CD4-positive, alpha-beta memory T cell (primary cell): Measurements from ENCODE around the gene PXDN. TPM values are rescaled to one million over a fixed set of nuclear protein-coding genes. Genes with fewer than 3 reads are reported as not detected.

Experiments
- CTCF ChIA-PET: fragments of 350-600 bp; sonication (Branson Sonifier 250); formaldehyde crosslinking; loops from one replicate; lab custom pipeline; 2021; ENCODE audit warnings: inconsistent platforms; ENCODE audit not compliant: partially characterized antibody; lab: Charles Lee
- POLR2A ChIA-PET: fragments of 350-600 bp; sonication (Branson Sonifier 250); formaldehyde crosslinking; loops from one replicate; lab custom pipeline; 2021; ENCODE audit not compliant: partially characterized antibody; lab: Charles Lee
- DNase-seq, 5 donors: peaks; one replicate each; pipeline versions ENCODE4 v3.0.0 to v3.0.0-alpha.2; 2020 to 2022; ENCODE audit warnings: mixed read lengths in 1 of 5
- H3K27ac ChIP-seq: one replicate; pipeline ENCODE4 v1.7.0; 2013; ENCODE audit warnings: low read depth, low read length
- H3K27me3 ChIP-seq: 2 replicates; pipeline ENCODE4 v1.7.0; 2013; ENCODE audit warnings: mild to moderate bottlenecking, low read length, moderate library complexity; ENCODE audit not compliant: insufficient read depth
- H3K36me3 ChIP-seq: 2 replicates; pipeline ENCODE4 v1.7.0; 2013; ENCODE audit warnings: mild to moderate bottlenecking, low read length, moderate library complexity; ENCODE audit not compliant: insufficient read depth
- H3K4me1 ChIP-seq: 2 replicates; pipeline ENCODE4 v1.7.0; 2013; ENCODE audit warnings: mild to moderate bottlenecking, low read length, moderate library complexity; ENCODE audit not compliant: insufficient read depth
- H3K4me3 ChIP-seq, 2 donors: one replicate each; pipeline ENCODE4 v1.7.0; 2013; ENCODE audit warnings: low read length in 2 of 2, mild to moderate bottlenecking in 1 of 2
- H3K9me3 ChIP-seq, 2 donors: one replicate each; pipeline ENCODE4 v1.7.0; 2013; ENCODE audit warnings: low read length in 2 of 2, control low read depth in 1 of 2; ENCODE audit not compliant: control insufficient read depth in 1 of 2
- H3K27ac Mint-ChIP-seq, 7 donors: one replicate each; pipeline ENCODE4 v1.8.0; 2020 to 2021; ENCODE audit warnings: mixed read lengths in 7 of 7, mild to moderate bottlenecking in 6 of 7, inconsistent platforms in 3 of 7, moderate library complexity in 3 of 7
- H3K27me3 Mint-ChIP-seq, 2 donors: one replicate each; pipeline ENCODE4 v1.8.0; 2020 to 2021; ENCODE audit warnings: mixed read lengths in 2 of 2
- H3K36me3 Mint-ChIP-seq, 2 donors: one replicate each; pipeline ENCODE4 v1.8.0; 2020 to 2021; ENCODE audit warnings: mixed read lengths in 2 of 2, inconsistent platforms in 1 of 2, mild to moderate bottlenecking in 1 of 2
- H3K4me1 Mint-ChIP-seq, 4 donors: one replicate each; pipeline ENCODE4 v1.8.0; 2020 to 2021; ENCODE audit warnings: mixed read lengths in 4 of 4, mild to moderate bottlenecking in 1 of 4
- H3K4me3 Mint-ChIP-seq, 8 donors: one replicate each; pipeline ENCODE4 v1.8.0; 2020 to 2021; ENCODE audit warnings: mixed read lengths in 8 of 8, mild to moderate bottlenecking in 7 of 8, moderate library complexity in 6 of 8, inconsistent platforms in 3 of 8
- H3K9me3 Mint-ChIP-seq, 8 donors: one replicate each; pipeline ENCODE4 v1.8.0; 2020 to 2021; ENCODE audit warnings: mixed read lengths in 8 of 8, mild to moderate bottlenecking in 5 of 8, inconsistent platforms in 3 of 8, moderate library complexity in 1 of 8
- intact Hi-C: fragments of 100-400 bp; cut with micrococcal nuclease; formaldehyde crosslinking; loops from one replicate; pipeline ENCODE4 v1.15.1; 2023
- polyA plus RNA-seq, 2 donors: library from polyadenylated mRNA; unstranded; fragments of 300-500 nt; fragmentation: Illumina TruSeq; gene quantifications; one replicate each; pipeline ENCODE4 v1.2.3, GENCODE V29; 2021
- total RNA-seq, 2 experiments: library from RNA; stranded (reverse); gene quantifications; one replicate each; pipeline ENCODE4 v1.2.3, GENCODE V29; 2021

PXDN gene
- total and polyA plus RNA-seq, 4 experiments from 2014 or later = 0.79 TPM; not detected in 3

DNA sequence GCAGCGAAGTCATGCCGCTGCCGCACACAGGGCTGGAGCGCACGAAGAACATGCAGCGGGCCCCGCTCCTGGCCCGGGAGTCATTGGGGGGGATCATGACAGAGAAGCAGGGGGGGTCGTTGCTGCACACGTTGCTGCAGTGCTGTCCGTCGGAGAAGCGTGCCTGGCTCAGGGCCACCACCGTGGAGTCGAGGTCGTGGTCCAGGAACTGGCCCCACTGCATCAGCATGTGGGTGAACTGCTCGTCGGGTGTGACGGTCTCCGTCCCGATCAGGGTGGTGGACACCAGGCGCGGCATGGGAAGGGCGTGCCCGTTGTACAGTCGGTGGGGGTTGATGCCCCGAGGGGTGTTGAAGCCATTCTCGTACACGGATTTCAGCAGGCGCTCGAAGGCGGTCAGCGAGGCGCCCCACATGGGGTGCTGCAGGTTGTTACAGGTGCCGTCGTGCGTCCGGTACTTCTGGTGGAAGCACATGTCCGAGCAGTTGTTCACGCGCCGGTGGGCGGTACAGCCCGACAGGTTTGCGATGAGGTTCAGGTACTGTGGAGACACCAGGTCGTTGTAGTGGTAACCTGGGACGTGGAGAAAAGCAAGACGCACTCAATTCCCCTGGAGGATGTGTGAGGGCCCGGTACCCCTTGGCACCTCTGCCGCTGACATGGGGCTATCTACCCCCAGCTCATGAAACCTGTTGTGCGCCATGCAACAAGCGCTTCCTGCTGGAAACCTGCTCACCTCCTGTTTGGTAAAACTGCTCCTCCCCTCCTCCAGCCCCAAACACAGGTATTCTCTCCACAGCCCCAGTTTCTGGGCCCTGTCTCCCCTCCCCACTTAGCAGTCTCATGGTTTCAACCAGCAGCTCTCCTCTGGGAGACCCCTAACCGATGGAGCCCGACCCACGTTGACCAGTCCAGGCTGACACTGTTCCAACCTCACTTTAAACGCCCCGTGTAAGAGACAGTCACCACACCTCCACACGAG lies 94.9 kb downstream of the PXDN start:
- no peak overlapping the region for H3K27ac ChIP-seq
- H3K27me3 ChIP-seq = no peaks in the 10 kb centered on the region
- intact Hi-C loops = no loop called here
- Mint-ChIP-seq H3K36me3 (no peaks in the 10 kb centered on the region), H3K9me3 (peaks cover 0 to 4% (median 0%) of the 10 kb centered on the region in 8 donors), H3K27ac (no peak overlapping the region), H3K4me1 (peaks cover 0 to 1% (median 0%) of the 10 kb centered on the region in 4 donors), H3K4me3 (no peak overlapping the region), H3K27me3 (no peaks in the 10 kb centered on the region)
- CTCF ChIA-PET = no interaction called here
- H3K36me3 ChIP-seq = no peaks in the 10 kb centered on the region
- DNase-seq = no peak
- no peak overlapping the region for H3K4me3 ChIP-seq
- H3K9me3 ChIP-seq = no peaks in the 10 kb centered on the region
- H3K4me1 ChIP-seq = no peaks in the 10 kb centered on the region
- POLR2A ChIA-PET = no interaction called here

DNA sequence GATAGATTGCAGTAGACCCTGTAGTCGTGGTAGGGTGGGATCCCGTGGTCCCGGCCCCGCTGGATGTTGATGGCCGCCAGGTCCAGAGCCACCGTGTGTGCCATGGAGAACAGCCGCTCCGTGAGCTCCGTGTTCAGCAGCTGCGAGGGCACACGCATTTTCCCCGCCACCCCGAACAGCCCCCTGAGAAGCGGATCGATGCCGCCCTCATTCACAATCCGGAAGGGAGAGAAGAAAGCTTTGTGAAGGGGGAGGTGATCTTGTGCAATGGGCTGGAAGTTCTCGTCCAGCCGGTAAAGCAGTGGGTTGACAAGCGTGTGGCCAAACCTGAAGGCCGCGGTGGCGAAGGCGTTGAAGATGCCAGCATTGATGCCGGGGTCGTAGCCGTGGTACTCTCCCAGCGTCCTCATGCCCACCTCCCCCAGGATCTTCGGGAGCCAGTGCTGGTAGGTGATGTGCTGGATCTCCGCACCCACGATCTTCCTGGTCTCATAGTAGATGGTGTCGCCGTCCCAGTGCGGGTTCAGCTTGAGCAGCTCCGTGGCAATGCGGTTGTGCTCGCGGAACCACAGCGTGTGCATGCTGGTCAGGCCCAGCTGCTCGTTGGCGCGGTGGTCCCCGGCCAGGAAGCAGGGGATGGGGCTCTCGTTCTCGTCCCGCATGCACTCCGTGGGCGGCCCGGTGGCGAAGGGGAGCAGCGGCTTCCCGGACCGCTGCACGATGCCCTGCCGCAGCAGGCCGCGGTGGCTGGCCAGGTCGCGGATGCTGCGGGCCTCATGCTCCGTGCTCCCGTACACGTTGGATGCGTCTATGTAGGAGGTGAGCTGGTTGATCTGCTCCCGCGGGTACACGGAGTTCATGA lies 95.8 kb downstream of the PXDN start:
- no peak overlapping the region for H3K27ac Mint-ChIP-seq
- Histone ChIP-seq H3K27ac (no peak overlapping the region), H3K36me3 (no peaks in the 10 kb centered on the region), H3K9me3 (no peaks in the 10 kb centered on the region), H3K4me1 (no peaks in the 10 kb centered on the region), H3K27me3 (no peaks in the 10 kb centered on the region), H3K4me3 (no peak overlapping the region)
- peaks cover 0 to 4% (median 0%) of the 10 kb centered on the region in 8 donors for H3K9me3 Mint-ChIP-seq
- no peak for DNase-seq
- H3K27me3 Mint-ChIP-seq = no peaks in the 10 kb centered on the region
- intact Hi-C loops = no loop called here
- H3K4me1 Mint-ChIP-seq = peaks cover 0 to 1% (median 0%) of the 10 kb centered on the region in 4 donors
- H3K36me3 Mint-ChIP-seq = no peaks in the 10 kb centered on the region
- ChIA-PET POLR2A (no interaction called here), CTCF (no interaction called here)
- H3K4me3 Mint-ChIP-seq = no peak overlapping the region

- no peak for DNase-seq
- ChIA-PET POLR2A (no interaction called here), CTCF (no interaction called here)
- Histone ChIP-seq H3K27ac (no peak overlapping the region), H3K4me1 (no peaks in the 10 kb centered on the region), H3K9me3 (no peaks in the 10 kb centered on the region), H3K36me3 (no peaks in the 10 kb centered on the region), H3K27me3 (no peaks in the 10 kb centered on the region), H3K4me3 (no peak overlapping the region)
- no peak overlapping the region for H3K27ac Mint-ChIP-seq
- intact Hi-C loops = no loop called here
- no peaks in the 10 kb centered on the region for H3K27me3 Mint-ChIP-seq
- peaks cover 0 to 5% (median 0%) of the 10 kb centered on the region in 8 donors for H3K9me3 Mint-ChIP-seq
- H3K36me3 Mint-ChIP-seq = no peaks in the 10 kb centered on the region
- peaks cover 0 to 1% (median 0%) of the 10 kb centered on the region in 4 donors for H3K4me1 Mint-ChIP-seq
- H3K4me3 Mint-ChIP-seq = no peak overlapping the region
Measured at GRCh38 chr2:1647417-1648240, 96.7 kb downstream of the PXDN start.

- H3K4me1 ChIP-seq = no peaks in the 10 kb centered on the region
- Mint-ChIP-seq H3K9me3 (peaks cover 0 to 5% (median 0%) of the 10 kb centered on the region in 8 donors), H3K27ac (no peak overlapping the region), H3K27me3 (no peaks in the 10 kb centered on the region), H3K4me3 (no peak overlapping the region), H3K36me3 (no peaks in the 10 kb centered on the region), H3K4me1 (peaks cover 0 to 1% (median 0%) of the 10 kb centered on the region in 4 donors)
- intact Hi-C loops = no loop called here
- H3K27me3 ChIP-seq = no peaks in the 10 kb centered on the region
- no peak for DNase-seq
- no peak overlapping the region for H3K27ac ChIP-seq
- no peaks in the 10 kb centered on the region for H3K36me3 ChIP-seq
- ChIA-PET POLR2A (no interaction called here), CTCF (no interaction called here)
- H3K9me3 ChIP-seq = no peaks in the 10 kb centered on the region
- no peak overlapping the region for H3K4me3 ChIP-seq
Measured at GRCh38 chr2:1645761-1646476, 98.4 kb downstream of the PXDN start.

GRCh38 chr2:1644427-1644826 lies 99.9 kb downstream of the PXDN start:
- intact Hi-C loops = no loop called here
- Mint-ChIP-seq H3K27ac (no peak overlapping the region), H3K4me3 (no peak overlapping the region), H3K27me3 (no peaks in the 10 kb centered on the region), H3K4me1 (no peaks in the 10 kb centered on the region), H3K36me3 (no peaks in the 10 kb centered on the region), H3K9me3 (peaks cover 0 to 2% (median 0%) of the 10 kb centered on the region in 8 donors)
- H3K4me3 ChIP-seq = no peak overlapping the region
- H3K4me1 ChIP-seq = no peaks in the 10 kb centered on the region
- ChIA-PET POLR2A (no interaction called here), CTCF (no interaction called here)
- H3K36me3 ChIP-seq = no peaks in the 10 kb centered on the region
- no peak overlapping the region for H3K27ac ChIP-seq
- H3K27me3 ChIP-seq = no peaks in the 10 kb centered on the region
- no peak for DNase-seq
- no peaks in the 10 kb centered on the region for H3K9me3 ChIP-seq

DNA sequence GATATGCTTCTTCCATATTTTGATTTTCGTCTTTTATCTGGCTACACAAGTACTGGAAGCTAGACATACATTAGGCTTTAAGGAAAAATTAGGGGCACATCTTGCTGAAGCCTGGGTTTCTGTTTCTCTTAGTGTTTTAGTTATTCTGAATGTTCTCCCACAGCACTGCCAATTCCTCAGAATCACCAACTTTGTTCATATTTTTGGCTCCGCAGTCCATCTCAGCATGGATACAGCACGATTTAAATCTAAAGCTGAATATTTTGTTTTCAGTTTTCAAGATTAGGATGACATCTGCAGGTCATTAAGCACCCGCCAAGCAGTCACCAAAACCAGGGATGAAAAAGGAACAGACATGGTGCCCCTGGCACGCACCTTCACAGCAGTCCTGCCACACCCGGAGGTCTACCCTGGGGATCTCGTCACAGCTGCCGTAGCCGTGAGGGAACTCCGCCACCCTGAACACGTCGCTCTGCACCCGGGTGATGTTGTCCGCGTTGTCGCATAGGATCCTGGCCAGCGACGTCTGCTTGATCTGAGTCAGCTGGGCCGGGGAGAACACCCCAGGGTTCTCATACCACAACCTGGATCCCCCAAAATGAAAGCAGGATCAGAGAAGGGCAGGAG lies 101.2 kb downstream of the PXDN start:
- Mint-ChIP-seq H3K9me3 (peaks cover 0 to 2% (median 0%) of the 10 kb centered on the region in 8 donors), H3K4me1 (no peaks in the 10 kb centered on the region), H3K27ac (no peak overlapping the region), H3K27me3 (no peaks in the 10 kb centered on the region), H3K36me3 (no peaks in the 10 kb centered on the region), H3K4me3 (no peak overlapping the region)
- CTCF ChIA-PET = no interaction called here
- H3K9me3 ChIP-seq = no peaks in the 10 kb centered on the region
- H3K4me3 ChIP-seq = no peak overlapping the region
- H3K27me3 ChIP-seq = no peaks in the 10 kb centered on the region
- no peak for DNase-seq
- POLR2A ChIA-PET = no interaction called here
- no peak overlapping the region for H3K27ac ChIP-seq
- H3K36me3 ChIP-seq = no peaks in the 10 kb centered on the region
- H3K4me1 ChIP-seq = no peaks in the 10 kb centered on the region
- intact Hi-C loops = no loop called here
